Measurements from ENCODE around the gene CEP112.

The CEP112 gene

GRCh38 chr17:65902831-65903522 is 289.0 kb downstream of the CEP112 start:
- DNase-seq (ENCODE audit: low read depth) = peak; percentile 71
- no peak for TF ChIP-seq CTCF (IDR thresholded peaks at IDR 0.05; ENCODE audit: low read depth, low read length, missing control alignments)
- no peak overlapping the region for H3K4me3 ChIP-seq (ENCODE audit: low read depth, low read length)
- in situ Hi-C loops (cut with HindIII; ENCODE audit: low sequenced_read_pairs) = no loop called here

GRCh38 chr17:65902155-65902554 is 289.8 kb downstream of the CEP112 start:
- in situ Hi-C loops (cut with HindIII; ENCODE audit: low sequenced_read_pairs) = no loop called here

GRCh38 chr17:65901394-65901793 is 290.5 kb downstream of the CEP112 start:
- no peak for TF ChIP-seq CTCF (IDR thresholded peaks at IDR 0.05; ENCODE audit: low read depth, low read length, missing control alignments)
- no peak overlapping the region for H3K4me3 ChIP-seq (ENCODE audit: low read depth, low read length)
- DNase-seq (ENCODE audit: low read depth) = no peak
- in situ Hi-C loops (cut with HindIII; ENCODE audit: low sequenced_read_pairs) = no loop called here

More at GRCh38 chr17:65902155-65902554, 289.8 kb downstream of the CEP112 start:
- no peak overlapping the region for H3K4me3 ChIP-seq (ENCODE audit: low read depth, low read length)
- no peak for TF ChIP-seq CTCF (IDR thresholded peaks at IDR 0.05; ENCODE audit: low read depth, low read length, missing control alignments)
- no peak for DNase-seq (ENCODE audit: low read depth)

GRCh38 chr17:65900216-65900615 is 291.7 kb downstream of the CEP112 start:
- TF ChIP-seq CTCF (IDR thresholded peaks at IDR 0.05; ENCODE audit: low read depth, low read length, missing control alignments) = no peak
- no peak for DNase-seq (ENCODE audit: low read depth)
- no peak overlapping the region for H3K4me3 ChIP-seq (ENCODE audit: low read depth, low read length)
- in situ Hi-C loops (cut with HindIII; ENCODE audit: low sequenced_read_pairs) = no loop called here

GRCh38 chr17:65898651-65899050 is 293.3 kb downstream of the CEP112 start:
- DNase-seq (ENCODE audit: low read depth) = no peak
- in situ Hi-C loops (cut with HindIII; ENCODE audit: low sequenced_read_pairs) = no loop called here
- no peak for TF ChIP-seq CTCF (IDR thresholded peaks at IDR 0.05; ENCODE audit: low read depth, low read length, missing control alignments)

DNA sequence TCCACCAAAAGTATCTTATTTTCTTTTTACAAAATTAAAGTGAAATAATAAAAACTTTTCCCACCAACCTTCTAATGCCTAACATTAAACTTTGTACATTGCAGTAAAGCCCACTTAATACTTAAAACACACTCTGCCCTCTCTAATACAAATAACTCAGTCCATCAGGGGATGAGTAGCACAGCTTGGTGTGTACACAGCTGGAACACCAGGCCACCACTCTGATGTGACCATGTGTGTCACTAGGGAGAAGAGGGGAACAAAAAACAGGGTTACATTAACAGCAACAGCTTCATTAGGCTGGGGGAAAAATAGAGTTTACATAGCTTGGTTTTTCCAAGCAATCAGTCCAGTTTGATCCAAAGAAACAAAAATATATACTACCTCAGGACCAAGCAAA is 295.0 kb downstream of the CEP112 start:
- in situ Hi-C loops (cut with HindIII; ENCODE audit: low sequenced_read_pairs) = no loop called here
- H3K4me3 ChIP-seq (ENCODE audit: low read depth, low read length) = no peak overlapping the region
- no peak for TF ChIP-seq CTCF (IDR thresholded peaks at IDR 0.05; ENCODE audit: low read depth, low read length, missing control alignments)
- DNase-seq (ENCODE audit: low read depth) = no peak

More at GRCh38 chr17:65898651-65899050, 293.3 kb downstream of the CEP112 start:
- H3K4me3 ChIP-seq (ENCODE audit: low read depth, low read length) = no peak overlapping the region

All from astrocyte of the cerebellum (primary cell).